ENCODE data around the gene SCNN1A.
A peak's percentile ranks its signal among the peaks of the same experiment; 100 is the strongest.

Gene SCNN1A

GRCh38 chr12:6317693-6318439, 57.5 kb downstream of the SCNN1A start:
- DNase-seq (ENCODE audit: low spot score) = no peak

GRCh38 chr12:6316921-6317692, 58.3 kb downstream of the SCNN1A start:
- no peak for DNase-seq (ENCODE audit: low spot score)

- DNase-seq (ENCODE audit: low spot score) = no peak
These were observed 59.4 kb downstream of the SCNN1A start for GRCh38 chr12:6315704-6316597.

GRCh38 chr12:6315184-6315583, 60.2 kb downstream of the SCNN1A start:
- no peak for DNase-seq (ENCODE audit: low spot score)

- no peak for DNase-seq (ENCODE audit: low spot score)
These were observed 60.6 kb downstream of the SCNN1A start for GRCh38 chr12:6314776-6315175.

- no peak for DNase-seq (ENCODE audit: low spot score)
These were observed 61.9 kb downstream of the SCNN1A start for GRCh38 chr12:6313326-6313940.

- DNase-seq (ENCODE audit: low spot score) = peak; percentile 87
These were observed 62.6 kb downstream of the SCNN1A start for GRCh38 chr12:6312529-6313325.

GRCh38 chr12:6311822-6312528, 63.4 kb downstream of the SCNN1A start:
- no peak for DNase-seq (ENCODE audit: low spot score)

- no peak for DNase-seq (ENCODE audit: low spot score)
These were observed 64.4 kb downstream of the SCNN1A start for GRCh38 chr12:6310771-6311610.

- DNase-seq (ENCODE audit: low spot score) = no peak
These were observed 67.8 kb downstream of the SCNN1A start for GRCh38 chr12:6307529-6307928.

GRCh38 chr12:6306599-6307220, 68.7 kb downstream of the SCNN1A start:
- DNase-seq (ENCODE audit: low spot score) = no peak

- no peak for DNase-seq (ENCODE audit: low spot score)
These were observed 69.2 kb downstream of the SCNN1A start for GRCh38 chr12:6306151-6306550.

GRCh38 chr12:6303071-6303470, 72.3 kb downstream of the SCNN1A start:
- no peak for DNase-seq (ENCODE audit: low spot score)

GRCh38 chr12:6302621-6303020, 72.7 kb downstream of the SCNN1A start:
- no peak for DNase-seq (ENCODE audit: low spot score)

- DNase-seq (ENCODE audit: low spot score) = no peak
These were observed 73.6 kb downstream of the SCNN1A start for GRCh38 chr12:6301721-6302120.

- no peak for DNase-seq (ENCODE audit: low spot score)
These were observed 78.2 kb downstream of the SCNN1A start for GRCh38 chr12:6297170-6297569.

All from LoVo (cell line).